VCaP (cell line): ENCODE results near the gene FARSB.

ENCODE experiments used
- H3K27ac ChIP-seq: fragments of 450-650 bp; 2 replicates; pipeline ENCODE4 v1.5.1; 2017
- TF ChIP-seq, protein P1 (sequence below): fragments of 450-650 bp; conservative IDR thresholded peaks from 2 replicates; pipeline ENCODE4 v1.5.1; 2017; ENCODE audit warnings: mild to moderate bottlenecking, moderate library complexity

The FARSB gene

DNA sequence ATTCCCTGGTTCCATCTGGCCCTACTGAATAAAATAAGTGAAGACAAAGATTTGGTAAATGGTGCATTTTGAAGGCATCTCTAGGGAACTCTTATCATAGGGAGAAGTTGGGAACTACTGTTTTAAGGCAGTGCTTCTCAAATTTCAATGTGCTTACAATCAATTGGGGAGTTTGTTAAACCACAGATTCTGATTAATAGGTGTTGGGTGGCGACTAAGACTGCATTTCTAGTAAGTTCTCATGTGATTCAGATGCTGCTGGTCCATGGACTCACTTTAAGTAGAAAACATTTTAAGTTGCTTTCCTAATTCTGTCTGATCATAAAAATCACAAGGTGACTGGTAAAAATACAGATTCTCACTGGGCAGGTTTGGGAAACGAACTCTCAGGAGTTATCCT lies 14.6 kb downstream of the FARSB start:
- H3K27ac ChIP-seq: no peak overlapping the region
- TF ChIP-seq, protein P1, sequence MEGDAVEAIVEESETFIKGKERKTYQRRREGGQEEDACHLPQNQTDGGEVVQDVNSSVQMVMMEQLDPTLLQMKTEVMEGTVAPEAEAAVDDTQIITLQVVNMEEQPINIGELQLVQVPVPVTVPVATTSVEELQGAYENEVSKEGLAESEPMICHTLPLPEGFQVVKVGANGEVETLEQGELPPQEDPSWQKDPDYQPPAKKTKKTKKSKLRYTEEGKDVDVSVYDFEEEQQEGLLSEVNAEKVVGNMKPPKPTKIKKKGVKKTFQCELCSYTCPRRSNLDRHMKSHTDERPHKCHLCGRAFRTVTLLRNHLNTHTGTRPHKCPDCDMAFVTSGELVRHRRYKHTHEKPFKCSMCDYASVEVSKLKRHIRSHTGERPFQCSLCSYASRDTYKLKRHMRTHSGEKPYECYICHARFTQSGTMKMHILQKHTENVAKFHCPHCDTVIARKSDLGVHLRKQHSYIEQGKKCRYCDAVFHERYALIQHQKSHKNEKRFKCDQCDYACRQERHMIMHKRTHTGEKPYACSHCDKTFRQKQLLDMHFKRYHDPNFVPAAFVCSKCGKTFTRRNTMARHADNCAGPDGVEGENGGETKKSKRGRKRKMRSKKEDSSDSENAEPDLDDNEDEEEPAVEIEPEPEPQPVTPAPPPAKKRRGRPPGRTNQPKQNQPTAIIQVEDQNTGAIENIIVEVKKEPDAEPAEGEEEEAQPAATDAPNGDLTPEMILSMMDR: no peak

GRCh38 chr2:222637067-222637466 lies 18.8 kb downstream of the FARSB start:
- H3K27ac ChIP-seq: no peak overlapping the region
- TF ChIP-seq, protein P1: no peak

GRCh38 chr2:222635295-222635694 lies 20.6 kb downstream of the FARSB start:
- TF ChIP-seq, protein P1: no peak
- H3K27ac ChIP-seq: no peak overlapping the region

- H3K27ac ChIP-seq: no peak overlapping the region
Measured at GRCh38 chr2:222627764-222628163, 28.1 kb downstream of the FARSB start.

GRCh38 chr2:222623756-222624309 lies 32.1 kb downstream of the FARSB start:
- no peak overlapping the region for H3K27ac ChIP-seq
- TF ChIP-seq, protein P1: no peak

More at GRCh38 chr2:222627764-222628163, 28.1 kb downstream of the FARSB start:
- TF ChIP-seq, protein P1: no peak

- TF ChIP-seq, protein P1: no peak
- H3K27ac ChIP-seq: no peak overlapping the region
Measured at GRCh38 chr2:222622910-222623309, 33.0 kb downstream of the FARSB start.

- TF ChIP-seq, protein P1: no peak
- no peak overlapping the region for H3K27ac ChIP-seq
Measured at GRCh38 chr2:222621893-222622292, 34.0 kb downstream of the FARSB start.
